HG03457 (cell line): Measurements from ENCODE around the gene SACM1L.

Experiments used
- ATAC-seq: cut with Tn5 transposase; IDR thresholded peaks from one replicate; pipeline ENCODE4 v1.9.1; 2021; ENCODE audit warnings: moderate number of reproducible peaks; ENCODE audit not compliant: unreplicated experiment

SACM1L gene

DNA sequence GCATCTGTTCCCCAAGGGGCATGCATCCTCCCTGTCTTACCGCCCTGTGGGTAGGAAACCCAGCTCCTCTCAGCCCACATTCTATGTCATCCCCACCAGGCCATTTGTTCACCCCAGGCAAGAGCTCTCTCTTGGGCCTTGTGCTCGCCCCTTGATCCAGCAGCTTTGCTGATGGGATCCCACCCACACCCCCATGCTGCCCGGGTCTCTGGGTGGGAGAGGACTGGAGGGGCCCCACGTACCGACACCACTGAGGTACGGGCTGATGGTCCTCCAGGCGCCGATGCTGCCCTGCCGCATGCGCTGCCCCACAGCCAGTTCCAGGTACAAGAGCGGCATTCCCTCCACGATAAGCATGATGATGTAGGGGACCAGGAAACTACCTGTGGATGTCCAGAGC lies 92.6 kb downstream of the SACM1L start:
- no peak for ATAC-seq

GRCh38 chr3:45782381-45782780 lies 93.2 kb downstream of the SACM1L start:
- ATAC-seq, result no peak

- ATAC-seq, result no peak
These were observed 94.5 kb downstream of the SACM1L start for GRCh38 chr3:45783667-45784066.

- no peak for ATAC-seq
These were observed 96.5 kb downstream of the SACM1L start for GRCh38 chr3:45785605-45786150.

DNA sequence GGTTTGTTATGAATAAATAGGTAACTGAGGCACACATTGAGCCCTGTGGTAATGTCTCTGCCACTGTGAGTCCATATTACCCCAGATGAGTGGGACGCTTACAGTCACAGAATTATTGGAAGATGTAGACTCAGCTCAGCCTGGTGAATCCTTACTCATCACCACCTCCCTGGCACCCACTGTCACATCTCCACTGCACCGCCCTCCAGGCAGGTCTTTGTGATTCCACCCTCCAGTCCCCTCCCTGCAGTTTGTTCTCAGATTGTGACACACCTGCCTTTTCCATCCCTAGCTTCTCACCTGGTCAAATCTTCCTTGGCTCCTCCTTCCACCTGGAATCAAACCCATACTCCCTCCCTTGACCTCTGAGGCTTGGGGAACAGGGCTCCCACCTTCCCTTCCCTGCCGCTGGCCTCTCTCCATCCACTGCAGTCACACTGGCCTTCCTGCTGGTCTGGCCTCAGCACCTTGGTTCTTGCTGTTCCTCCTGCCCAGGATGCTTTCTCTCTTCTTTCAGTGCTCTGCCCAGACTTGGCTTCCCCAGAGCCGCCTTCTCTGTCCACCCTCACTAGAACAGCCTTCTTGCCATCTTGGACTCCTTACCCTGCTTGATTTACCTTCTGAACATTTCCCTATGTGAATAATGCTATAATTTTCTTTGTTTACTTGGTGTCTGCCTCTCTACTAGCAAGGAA lies 97.8 kb downstream of the SACM1L start:
- ATAC-seq, result no peak

DNA sequence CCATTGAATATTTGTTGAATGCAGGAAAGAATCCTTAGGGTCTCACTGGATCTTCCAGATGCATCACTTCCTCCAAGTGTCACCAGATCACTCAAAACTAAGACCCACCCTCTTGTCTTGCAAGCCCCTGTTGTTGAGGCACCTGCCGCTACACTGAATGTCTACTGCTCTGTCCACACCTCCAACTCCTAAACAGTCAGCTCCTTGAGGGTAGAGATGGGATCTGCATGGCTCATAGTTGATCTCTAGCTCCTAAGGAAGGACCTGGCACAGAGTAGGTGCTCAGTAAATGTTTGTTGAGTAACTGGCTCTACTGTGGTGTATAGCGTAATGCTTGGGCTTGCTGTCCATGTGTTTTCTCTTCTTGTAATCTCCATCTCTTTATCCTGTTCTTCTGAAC lies 98.4 kb downstream of the SACM1L start:
- ATAC-seq, result no peak

DNA sequence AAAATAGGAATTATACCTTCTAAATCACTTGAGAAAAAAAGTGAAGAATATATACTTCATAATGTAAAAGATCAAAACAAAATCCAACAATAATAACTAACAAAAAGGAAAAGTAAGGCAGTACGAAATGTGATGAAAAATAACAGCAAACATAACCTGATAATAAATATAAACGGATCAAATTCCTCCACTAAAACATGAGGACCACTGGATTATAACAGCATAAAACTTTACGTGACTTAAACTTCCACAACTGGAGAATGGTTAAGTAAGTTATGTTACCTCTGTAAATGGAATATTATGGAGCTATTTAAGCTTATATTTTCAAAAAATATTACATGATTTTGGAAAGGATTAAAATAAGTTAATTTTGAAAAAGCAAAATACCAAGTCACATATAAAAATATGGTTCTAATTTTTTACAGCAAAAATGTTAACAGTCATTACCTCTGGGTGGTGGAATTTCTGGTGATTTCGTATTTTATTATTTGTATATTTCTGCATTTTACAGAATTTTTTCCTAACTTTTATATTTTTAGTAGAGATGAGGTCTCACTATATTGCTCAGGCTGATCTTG lies 100.1 kb downstream of the SACM1L start:
- no peak for ATAC-seq

DNA sequence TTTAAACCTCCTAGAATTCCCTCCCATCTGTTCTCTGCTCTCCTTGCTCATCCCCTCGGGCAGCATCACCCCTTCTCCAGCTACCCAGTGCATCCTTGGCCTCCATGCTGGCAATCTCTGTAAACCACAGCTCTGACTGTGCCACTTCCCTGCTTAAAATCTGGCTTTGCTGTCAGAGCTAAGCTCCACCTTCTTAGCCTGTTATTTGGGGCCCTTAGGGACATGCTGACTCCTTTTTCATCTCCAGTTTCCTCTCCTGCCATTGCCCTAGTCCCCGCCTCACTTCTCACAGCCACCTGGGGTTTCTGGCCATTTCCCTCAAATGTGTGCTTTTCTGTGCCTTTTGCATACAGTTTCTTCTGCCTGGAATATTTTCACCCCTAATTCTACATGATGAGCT lies 101.4 kb downstream of the SACM1L start:
- no peak for ATAC-seq

DNA sequence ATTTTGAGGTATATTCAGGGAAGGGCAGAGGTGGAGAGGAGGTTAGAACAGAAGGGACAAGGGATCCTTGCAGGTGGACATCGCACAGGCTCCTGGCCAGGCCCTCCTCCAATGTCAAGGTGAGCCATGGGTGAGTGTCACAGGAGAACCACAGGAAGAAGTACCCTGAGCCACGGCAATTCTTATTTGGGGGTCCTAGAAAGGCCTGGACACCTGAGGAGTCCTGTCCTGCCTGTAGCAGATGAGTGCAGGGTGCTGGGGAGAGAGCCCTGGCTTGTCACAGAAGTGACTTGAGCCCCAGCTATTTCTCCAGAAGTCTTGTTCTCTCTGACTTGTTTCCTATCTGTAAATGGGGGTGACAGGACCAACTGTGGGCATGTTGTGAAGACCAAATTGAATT lies 102.8 kb downstream of the SACM1L start:
- ATAC-seq, result no peak

- no peak for ATAC-seq
These were observed 103.4 kb downstream of the SACM1L start for GRCh38 chr3:45792516-45793172.

DNA sequence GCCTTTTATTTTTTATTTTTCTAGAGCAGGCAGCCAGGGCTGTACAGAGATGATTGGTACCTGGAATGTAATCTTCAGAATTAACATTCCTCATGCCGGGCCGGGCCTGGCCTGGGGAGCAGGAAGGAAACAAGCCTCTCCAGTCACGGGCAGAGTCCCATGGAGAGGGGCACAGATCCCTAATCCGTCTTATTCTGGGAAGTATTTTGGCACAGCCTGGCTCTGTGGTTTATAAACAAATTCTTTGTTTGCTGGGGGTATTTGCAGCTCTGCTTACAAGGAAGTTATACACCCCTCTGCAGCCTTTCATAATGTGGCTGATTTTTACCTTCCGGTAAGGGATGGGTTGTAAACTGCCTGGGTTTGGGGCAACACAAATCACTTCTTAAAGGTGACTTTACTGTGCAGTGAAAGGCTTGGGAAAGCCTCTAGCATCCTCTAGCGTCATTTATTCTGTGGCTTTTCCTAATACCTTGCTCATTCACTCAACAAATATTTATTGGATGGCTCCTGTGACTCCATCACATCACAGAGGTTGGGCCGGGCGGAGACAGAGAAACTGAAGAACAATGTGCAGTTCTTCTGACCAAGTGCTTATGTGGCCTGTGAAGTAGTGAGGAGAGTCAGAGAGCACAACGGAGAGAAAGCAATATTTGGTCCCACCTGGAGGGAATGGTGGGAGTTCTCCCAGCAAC lies 104.4 kb downstream of the SACM1L start:
- no peak for ATAC-seq

DNA sequence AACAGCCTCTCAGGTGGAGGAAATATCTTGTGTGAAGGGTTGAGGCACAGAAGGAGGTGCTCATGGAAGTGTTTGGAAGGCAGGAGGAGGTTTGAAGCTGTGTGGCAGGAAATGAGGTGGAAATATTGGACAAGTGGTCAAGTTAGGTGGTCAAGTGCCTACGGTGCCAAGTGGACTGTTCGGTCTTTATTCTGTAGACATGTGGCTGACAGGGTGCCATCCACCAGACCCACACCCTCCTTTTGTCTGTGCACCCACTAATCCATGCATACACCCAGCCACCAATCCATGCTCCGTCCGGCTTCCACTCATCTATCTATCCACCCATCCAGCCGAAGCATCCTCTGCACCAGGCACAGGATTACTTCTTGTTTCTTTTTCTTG lies 105.0 kb downstream of the SACM1L start:
- ATAC-seq, result no peak

DNA sequence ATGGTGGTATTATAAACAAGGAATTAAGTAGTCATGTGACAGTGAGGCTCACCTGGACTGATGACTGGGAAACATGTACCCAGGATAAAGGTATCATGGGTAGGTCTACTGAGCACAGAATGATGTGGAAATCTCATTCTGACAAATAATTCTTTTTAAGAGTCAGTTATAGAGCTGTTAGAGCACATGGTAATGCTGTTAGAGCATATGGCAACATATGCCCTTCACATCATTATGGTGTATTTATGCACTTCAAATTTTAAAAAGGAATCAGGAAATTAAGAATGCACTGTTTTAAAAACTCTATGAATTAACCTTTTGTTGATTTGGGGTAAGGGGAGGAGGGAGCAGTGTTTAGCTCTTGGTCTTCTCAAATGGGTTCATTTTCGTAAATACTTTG lies 105.5 kb downstream of the SACM1L start:
- ATAC-seq, result no peak
